ENCODE results near the gene HECW1.

Gene HECW1

DNA sequence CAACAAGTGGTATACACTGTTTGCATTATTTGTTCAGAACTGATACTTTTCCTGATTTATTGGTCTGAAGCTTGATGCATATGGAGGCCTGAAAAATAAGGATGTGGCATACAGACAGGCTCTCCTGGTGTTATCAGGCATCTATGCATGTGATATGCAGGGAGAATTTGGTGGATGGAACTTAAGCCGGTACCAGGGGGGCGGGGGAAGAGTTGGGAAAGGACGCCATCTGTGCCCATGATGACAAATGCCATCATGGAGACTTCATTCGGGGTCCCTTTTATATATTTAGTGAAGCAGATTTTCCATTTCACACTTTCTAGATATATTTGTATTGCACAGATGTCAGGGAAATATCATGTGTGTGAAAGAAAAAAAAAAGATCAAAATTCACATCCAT, 5.4 kb downstream of the HECW1 start:
- no peak for DNase-seq (ENCODE audit: low read depth)
- no peak overlapping the region for H3K4me3 ChIP-seq (ENCODE audit: low read depth, low read length)
- TF ChIP-seq, protein P1, sequence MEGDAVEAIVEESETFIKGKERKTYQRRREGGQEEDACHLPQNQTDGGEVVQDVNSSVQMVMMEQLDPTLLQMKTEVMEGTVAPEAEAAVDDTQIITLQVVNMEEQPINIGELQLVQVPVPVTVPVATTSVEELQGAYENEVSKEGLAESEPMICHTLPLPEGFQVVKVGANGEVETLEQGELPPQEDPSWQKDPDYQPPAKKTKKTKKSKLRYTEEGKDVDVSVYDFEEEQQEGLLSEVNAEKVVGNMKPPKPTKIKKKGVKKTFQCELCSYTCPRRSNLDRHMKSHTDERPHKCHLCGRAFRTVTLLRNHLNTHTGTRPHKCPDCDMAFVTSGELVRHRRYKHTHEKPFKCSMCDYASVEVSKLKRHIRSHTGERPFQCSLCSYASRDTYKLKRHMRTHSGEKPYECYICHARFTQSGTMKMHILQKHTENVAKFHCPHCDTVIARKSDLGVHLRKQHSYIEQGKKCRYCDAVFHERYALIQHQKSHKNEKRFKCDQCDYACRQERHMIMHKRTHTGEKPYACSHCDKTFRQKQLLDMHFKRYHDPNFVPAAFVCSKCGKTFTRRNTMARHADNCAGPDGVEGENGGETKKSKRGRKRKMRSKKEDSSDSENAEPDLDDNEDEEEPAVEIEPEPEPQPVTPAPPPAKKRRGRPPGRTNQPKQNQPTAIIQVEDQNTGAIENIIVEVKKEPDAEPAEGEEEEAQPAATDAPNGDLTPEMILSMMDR (IDR thresholded peaks at IDR 0.05; ENCODE audit: control insufficient read depth, extremely low read depth, insufficient read depth): no peak

DNA sequence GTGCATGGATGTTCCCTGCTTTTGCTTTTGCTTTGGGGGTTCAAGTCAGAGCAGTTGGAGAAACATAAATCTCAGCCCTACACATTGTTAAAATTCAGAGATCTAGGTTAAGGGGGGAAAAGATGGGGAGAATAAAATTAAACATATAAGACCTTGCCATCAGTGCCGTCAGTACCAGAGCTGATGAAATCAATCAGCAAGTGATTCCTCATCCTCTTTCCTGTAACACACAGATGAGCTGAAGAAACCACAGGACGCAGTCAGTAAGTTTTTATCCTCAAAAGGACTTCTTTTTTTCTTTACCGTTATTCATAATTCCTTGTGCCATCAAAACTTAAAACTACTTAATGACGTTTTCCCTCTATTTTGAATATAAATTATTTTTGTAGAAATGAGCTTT, 5.9 kb downstream of the HECW1 start:
- no peak overlapping the region for H3K4me3 ChIP-seq (ENCODE audit: low read depth, low read length)
- TF ChIP-seq, protein P1 (IDR thresholded peaks at IDR 0.05; ENCODE audit: control insufficient read depth, extremely low read depth, insufficient read depth): no peak
- DNase-seq (ENCODE audit: low read depth): no peak

DNA sequence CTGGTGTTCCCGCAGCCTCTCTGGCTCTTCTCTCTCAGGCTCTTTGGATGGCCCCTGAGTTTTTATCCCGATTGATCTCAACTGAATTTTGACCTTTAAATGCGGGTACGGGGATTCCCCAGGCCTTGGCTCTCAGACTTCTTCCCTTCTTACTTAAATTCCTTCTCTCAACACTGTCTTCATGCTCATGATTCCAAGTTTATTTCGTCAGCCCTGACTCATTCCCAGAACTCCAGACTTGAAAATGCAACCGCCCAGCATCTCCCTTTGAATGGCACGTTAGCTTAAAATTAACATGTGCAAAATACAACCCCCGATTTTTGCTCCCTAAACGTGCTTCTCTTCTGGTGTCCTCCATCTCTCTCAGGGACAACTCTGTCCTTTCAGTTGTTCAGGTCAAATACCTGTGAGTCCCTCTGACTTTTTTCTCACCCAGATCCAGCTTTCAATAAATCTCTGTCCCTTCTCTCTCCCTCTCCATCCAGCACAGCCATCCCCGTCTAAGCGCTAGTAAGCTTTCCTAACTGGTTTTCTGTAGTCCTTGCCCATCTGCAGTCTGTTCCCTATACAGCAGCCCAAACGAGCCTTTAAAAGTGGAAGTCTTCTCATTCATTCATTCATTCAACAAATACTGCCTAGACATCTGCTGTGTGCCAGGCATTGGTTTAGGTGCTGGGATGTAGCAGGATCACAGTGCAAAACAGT, 7.1 kb downstream of the HECW1 start:
- no peak for DNase-seq (ENCODE audit: low read depth)
- TF ChIP-seq, protein P1 (IDR thresholded peaks at IDR 0.05; ENCODE audit: control insufficient read depth, extremely low read depth, insufficient read depth): no peak
- H3K4me3 ChIP-seq (ENCODE audit: low read depth, low read length): no peak overlapping the region

DNA sequence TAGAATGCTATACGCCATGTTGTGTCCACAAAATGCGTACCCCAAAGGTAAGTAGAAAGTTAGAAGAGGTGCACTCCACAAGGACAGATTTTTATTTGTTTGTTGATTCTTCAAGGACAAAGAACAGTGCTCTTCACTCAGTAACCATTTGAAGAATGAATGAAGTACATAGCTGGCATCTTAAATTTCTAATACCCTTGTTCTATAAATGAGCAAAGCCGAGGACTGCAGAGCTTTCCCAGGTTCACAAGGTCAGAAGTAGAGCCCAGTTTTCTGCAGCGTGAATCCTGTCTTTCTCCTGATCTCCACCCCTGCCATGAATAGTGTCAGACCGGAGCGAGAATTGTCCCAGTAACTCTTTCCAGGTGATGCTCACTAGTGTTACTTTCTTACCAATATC, 9.5 kb downstream of the HECW1 start:
- TF ChIP-seq, protein P1 (IDR thresholded peaks at IDR 0.05; ENCODE audit: control insufficient read depth, extremely low read depth, insufficient read depth): no peak
- no peak overlapping the region for H3K4me3 ChIP-seq (ENCODE audit: low read depth, low read length)
- no peak for DNase-seq (ENCODE audit: low read depth)

DNA sequence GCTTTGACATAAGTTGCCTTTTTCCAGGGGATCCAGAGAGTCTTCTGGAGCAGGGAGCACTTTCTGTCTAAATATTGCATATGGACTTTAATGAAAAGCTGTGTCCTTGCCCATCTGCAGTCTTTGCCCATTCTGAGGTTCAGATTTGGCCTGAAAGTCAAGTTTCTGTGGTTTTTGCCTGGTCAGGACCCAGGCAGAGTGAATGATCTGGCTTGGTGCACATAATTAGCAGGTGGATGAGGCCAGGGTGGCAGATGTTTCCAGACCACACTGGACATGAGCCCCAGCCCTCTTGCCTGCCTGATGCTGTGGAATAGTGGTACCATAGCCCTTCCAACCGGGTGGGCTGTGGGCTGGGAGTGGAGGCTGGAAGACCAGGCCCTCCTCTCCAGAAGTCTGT, 11.0 kb downstream of the HECW1 start:
- DNase-seq (ENCODE audit: low read depth): no peak
- H3K4me3 ChIP-seq (ENCODE audit: low read depth, low read length): no peak overlapping the region
- TF ChIP-seq, protein P1 (IDR thresholded peaks at IDR 0.05; ENCODE audit: control insufficient read depth, extremely low read depth, insufficient read depth): no peak

DNA sequence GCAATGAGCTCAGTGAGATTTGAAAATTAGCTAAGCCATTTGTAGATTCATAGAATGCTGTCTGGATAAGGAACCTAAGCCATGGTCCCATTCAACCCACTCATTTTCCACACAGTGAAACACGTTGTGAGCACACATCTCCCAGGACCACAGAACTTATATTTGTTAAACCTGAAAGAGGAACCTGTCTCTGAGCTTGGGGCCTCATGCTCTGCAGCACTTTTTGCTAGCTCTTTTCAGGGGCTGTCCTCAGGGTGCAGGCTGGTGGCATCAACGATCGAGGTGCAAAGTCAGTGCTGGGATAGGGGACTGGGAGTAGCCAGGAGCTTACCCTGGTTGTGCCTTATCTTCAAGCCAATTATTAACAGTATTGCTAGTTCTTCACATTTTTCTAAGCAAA, 11.9 kb downstream of the HECW1 start:
- TF ChIP-seq, protein P1 (IDR thresholded peaks at IDR 0.05; ENCODE audit: control insufficient read depth, extremely low read depth, insufficient read depth): no peak
- H3K4me3 ChIP-seq (ENCODE audit: low read depth, low read length): no peak overlapping the region
- no peak for DNase-seq (ENCODE audit: low read depth)

DNA sequence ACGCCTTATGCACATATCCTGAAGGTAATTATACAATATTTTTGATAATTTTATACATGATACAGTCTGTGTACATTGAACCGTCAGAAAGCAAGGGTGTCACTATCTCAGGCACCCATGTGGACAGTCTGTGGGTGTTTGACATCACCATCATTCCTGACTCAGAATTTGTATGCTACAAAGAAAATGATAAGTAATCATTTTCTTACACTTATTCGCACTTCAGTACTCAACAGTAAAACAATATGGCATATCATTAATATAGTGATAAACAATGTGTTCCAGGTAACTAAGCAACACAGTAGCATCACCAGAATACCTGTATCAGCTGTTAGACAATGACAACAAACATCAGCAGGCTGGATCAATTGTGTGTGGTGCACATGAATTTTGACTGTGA, 17.9 kb downstream of the HECW1 start:
- TF ChIP-seq, protein P1 (IDR thresholded peaks at IDR 0.05; ENCODE audit: control insufficient read depth, extremely low read depth, insufficient read depth): no peak
- no peak overlapping the region for H3K4me3 ChIP-seq (ENCODE audit: low read depth, low read length)
- DNase-seq (ENCODE audit: low read depth): no peak

Measured in LNCaP clone FGC (cell line).